Measurements from ENCODE around the gene NPHS2.
"Not testable (repeated sequence)": the region's sequence is repeated elsewhere in the genome, so short reads cannot be mapped to it uniquely, and the experiment has no call there.

Gene NPHS2

DNA sequence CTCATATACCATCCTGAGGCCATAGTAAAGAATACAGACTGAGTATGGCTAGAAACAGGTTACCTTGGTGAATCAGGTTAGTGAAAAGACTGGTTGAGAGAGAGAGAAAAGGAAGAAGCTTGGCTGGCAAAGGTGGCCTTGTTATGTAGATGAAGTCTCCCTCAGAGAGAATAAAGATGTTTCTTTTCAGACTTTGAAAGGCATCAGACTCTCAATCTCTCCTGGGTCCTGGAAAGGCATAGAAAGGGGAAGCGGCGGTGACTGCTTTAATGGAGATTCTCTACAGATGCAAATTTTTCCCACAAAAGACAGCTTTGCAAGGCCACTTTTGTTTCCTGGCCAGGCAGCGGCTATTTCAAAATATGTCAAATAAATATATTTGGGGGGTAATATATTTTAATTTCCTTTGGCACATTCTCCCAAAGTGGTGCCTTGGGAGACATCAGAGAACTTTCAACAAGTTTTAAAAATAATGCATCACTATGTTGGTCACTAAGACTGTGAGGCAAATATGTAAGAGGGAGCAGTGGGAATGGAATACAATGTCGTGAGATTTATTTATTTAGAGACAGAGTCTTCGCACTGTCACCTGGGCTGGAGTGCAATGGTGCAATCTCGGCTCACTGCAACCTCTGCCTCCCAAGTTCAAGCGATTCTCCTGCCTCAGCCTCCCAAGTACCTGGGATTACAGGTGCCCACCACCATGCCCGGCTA, 46.1 kb downstream of the NPHS2 start:
- H3K4me3 ChIP-seq (ENCODE audit: low read length) = no peak overlapping the region
- TF ChIP-seq CTCF (IDR thresholded peaks at IDR 0.05; ENCODE audit: insufficient read depth, low read depth, low read length, missing control alignments) = no peak
- DNase-seq (ENCODE audit: low read depth) = no peak

DNA sequence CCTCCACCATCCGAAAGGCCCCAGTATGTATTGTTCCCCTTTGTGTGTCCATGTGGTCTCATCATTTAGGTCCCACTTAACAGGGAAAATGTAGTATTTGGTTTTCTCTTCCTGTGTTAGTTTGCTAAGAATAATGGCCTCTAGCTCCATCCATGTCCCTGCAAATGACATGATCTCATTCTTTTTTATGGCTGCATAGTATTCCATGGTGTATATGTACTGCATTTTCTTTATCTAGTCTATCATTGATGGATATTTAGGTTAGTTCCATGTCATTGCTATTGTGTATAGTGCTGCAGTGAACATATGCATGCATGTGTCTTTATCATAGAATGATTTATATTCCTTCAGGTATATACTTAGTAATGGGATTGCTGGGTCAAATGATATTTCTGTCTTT, 57.2 kb downstream of the NPHS2 start:
- DNase-seq (ENCODE audit: low read depth); H3K4me3 ChIP-seq (ENCODE audit: low read length): not testable (repeated sequence)

- no peak for DNase-seq (ENCODE audit: low read depth)
- TF ChIP-seq CTCF (IDR thresholded peaks at IDR 0.05; ENCODE audit: insufficient read depth, low read depth, low read length, missing control alignments) = no peak
- no peak overlapping the region for H3K4me3 ChIP-seq (ENCODE audit: low read length)
Observed at GRCh38 chr1:179516976-179517705, 58.6 kb downstream of the NPHS2 start.

- TF ChIP-seq CTCF (IDR thresholded peaks at IDR 0.05; ENCODE audit: insufficient read depth, low read depth, low read length, missing control alignments) = no peak
- no peak for DNase-seq (ENCODE audit: low read depth)
- H3K4me3 ChIP-seq (ENCODE audit: low read length) = no peak overlapping the region
Observed at GRCh38 chr1:179510038-179510437, 65.7 kb downstream of the NPHS2 start.

DNA sequence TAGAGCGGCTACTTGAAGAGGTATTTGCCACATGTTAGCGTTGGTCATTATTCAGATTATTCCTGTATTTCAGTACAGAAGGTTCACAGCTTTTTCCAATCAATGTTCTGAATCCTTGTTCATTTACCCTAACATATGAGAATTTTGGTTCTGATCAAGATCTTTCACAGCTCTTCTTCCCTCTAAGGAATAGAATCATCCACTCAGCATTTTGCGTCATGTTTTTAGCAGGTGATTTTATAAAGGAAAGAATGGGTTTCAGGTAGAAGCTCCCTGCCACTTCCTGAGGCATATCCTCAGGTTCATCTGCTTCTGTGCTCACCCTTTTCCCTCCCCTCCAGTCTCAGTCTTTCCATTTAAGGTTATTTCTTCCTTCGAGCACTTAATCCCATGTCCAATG, 66.4 kb downstream of the NPHS2 start:
- TF ChIP-seq CTCF (IDR thresholded peaks at IDR 0.05; ENCODE audit: insufficient read depth, low read depth, low read length, missing control alignments) = no peak
- no peak for DNase-seq (ENCODE audit: low read depth)

GRCh38 chr1:179506199-179506598, 69.5 kb downstream of the NPHS2 start:
- no peak overlapping the region for H3K4me3 ChIP-seq (ENCODE audit: low read length)
- no peak for TF ChIP-seq CTCF (IDR thresholded peaks at IDR 0.05; ENCODE audit: insufficient read depth, low read depth, low read length, missing control alignments)
- no peak for DNase-seq (ENCODE audit: low read depth)

More for the DNA sequence above, 66.4 kb downstream of the NPHS2 start:
- no peak overlapping the region for H3K4me3 ChIP-seq (ENCODE audit: low read length)

Data from epithelial cell of esophagus (primary cell).